ENCODE results near the gene OR1K1.

OR1K1 gene, protein sequence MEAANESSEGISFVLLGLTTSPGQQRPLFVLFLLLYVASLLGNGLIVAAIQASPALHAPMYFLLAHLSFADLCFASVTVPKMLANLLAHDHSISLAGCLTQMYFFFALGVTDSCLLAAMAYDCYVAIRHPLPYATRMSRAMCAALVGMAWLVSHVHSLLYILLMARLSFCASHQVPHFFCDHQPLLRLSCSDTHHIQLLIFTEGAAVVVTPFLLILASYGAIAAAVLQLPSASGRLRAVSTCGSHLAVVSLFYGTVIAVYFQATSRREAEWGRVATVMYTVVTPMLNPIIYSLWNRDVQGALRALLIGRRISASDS

DNA sequence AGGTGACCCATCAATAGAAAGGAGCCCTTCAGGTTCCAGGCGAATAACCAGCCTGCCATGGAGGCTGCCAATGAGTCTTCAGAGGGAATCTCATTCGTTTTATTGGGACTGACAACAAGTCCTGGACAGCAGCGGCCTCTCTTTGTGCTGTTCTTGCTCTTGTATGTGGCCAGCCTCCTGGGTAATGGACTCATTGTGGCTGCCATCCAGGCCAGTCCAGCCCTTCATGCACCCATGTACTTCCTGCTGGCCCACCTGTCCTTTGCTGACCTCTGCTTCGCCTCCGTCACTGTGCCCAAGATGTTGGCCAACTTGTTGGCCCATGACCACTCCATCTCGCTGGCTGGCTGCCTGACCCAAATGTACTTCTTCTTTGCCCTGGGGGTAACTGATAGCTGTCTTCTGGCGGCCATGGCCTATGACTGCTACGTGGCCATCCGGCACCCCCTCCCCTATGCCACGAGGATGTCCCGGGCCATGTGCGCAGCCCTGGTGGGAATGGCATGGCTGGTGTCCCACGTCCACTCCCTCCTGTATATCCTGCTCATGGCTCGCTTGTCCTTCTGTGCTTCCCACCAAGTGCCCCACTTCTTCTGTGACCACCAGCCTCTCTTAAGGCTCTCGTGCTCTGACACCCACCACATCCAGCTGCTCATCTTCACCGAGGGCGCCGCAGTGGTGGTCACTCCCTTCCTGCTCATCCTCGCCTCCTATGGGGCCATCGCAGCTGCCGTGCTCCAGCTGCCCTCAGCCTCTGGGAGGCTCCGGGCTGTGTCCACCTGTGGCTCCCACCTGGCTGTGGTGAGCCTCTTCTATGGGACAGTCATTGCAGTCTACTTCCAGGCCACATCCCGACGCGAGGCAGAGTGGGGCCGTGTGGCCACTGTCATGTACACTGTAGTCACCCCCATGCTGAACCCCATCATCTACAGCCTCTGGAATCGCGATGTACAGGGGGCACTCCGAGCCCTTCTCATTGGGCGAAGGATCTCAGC is at the start of gene OR1K1:
Gene OR1K1 (plus strand): TSS at position 58 of the 995 bp plus-strand sequence. CDS start 0 bp downstream, at position 58.
- Histone ChIP-seq H3K9me3 (replicated peaks; ENCODE audit: insufficient read depth, low read length) (no peaks in the 10 kb centered on the region), H3K36me3 (replicated peaks; ENCODE audit: insufficient read depth, low read length) (no peaks in the 10 kb centered on the region), H2AFZ (ENCODE audit: low read length) (no peak within 1 kb of the TSS), H3K27me3 (replicated peaks; ENCODE audit: insufficient read depth, low read length) (no peaks in the 10 kb centered on the region), H3K4me1 (ENCODE audit: low read length) (no peaks in the 10 kb centered on the region), H3K9ac (ENCODE audit: low read length) (no peak within 1 kb of the TSS), H3K79me2 (ENCODE audit: low read length) (no peaks in the 10 kb centered on the region), H3F3A (ENCODE audit: insufficient read depth, low read length) (no peaks in the 10 kb centered on the region), H3K4me2 (ENCODE audit: low read depth, low read length) (no peak within 1 kb of the TSS), H3K4me3 (ENCODE audit: low read length) (no peak within 1 kb of the TSS), H3K27ac (ENCODE audit: low read length) (no peak within 1 kb of the TSS), H3K9me2 (replicated peaks; ENCODE audit: insufficient read depth, low read length) (no peaks in the 10 kb centered on the region), H4K20me1 (ENCODE audit: insufficient read depth, low read length) (no peaks in the 10 kb centered on the region)
- TF ChIP-seq EZH2 (optimal IDR thresholded peaks at IDR 0.05; ENCODE audit: low read depth, low read length) (no peak), EZH2phosphoT487 (IDR thresholded peaks at IDR 0.05; ENCODE audit: low read length) (no peak)
- TF ChIP-seq, protein P1, sequence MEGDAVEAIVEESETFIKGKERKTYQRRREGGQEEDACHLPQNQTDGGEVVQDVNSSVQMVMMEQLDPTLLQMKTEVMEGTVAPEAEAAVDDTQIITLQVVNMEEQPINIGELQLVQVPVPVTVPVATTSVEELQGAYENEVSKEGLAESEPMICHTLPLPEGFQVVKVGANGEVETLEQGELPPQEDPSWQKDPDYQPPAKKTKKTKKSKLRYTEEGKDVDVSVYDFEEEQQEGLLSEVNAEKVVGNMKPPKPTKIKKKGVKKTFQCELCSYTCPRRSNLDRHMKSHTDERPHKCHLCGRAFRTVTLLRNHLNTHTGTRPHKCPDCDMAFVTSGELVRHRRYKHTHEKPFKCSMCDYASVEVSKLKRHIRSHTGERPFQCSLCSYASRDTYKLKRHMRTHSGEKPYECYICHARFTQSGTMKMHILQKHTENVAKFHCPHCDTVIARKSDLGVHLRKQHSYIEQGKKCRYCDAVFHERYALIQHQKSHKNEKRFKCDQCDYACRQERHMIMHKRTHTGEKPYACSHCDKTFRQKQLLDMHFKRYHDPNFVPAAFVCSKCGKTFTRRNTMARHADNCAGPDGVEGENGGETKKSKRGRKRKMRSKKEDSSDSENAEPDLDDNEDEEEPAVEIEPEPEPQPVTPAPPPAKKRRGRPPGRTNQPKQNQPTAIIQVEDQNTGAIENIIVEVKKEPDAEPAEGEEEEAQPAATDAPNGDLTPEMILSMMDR (IDR thresholded peaks at IDR 0.05; ENCODE audit: low read length), result no peak
- DNase-seq, result no peak

DNA sequence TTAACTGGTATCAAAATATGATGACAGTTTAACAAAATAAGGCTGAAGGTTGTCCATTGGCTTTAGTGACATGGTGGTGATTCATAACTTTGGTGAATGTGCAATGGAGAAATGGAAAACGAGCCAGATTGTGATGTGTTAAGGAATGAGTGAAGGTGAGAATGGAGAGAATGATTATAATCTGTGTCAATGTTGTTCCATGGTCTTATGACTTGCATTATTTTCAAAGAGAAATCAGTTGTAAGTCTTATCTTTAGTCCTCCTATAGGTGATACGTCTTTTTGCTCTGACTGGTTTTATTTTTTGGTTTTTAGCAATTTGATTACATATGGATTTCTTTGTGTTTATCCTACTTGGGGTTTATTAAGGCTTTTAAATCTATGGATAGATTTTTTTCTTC is 45.1 kb upstream of the OR1K1 start:
- H4K20me1 ChIP-seq (ENCODE audit: insufficient read depth, low read length), result no peaks in the 10 kb centered on the region
- TF ChIP-seq, protein P1 (IDR thresholded peaks at IDR 0.05; ENCODE audit: low read length), result no peak
- TF ChIP-seq EZH2 (optimal IDR thresholded peaks at IDR 0.05; ENCODE audit: low read depth, low read length) (no peak), EZH2phosphoT487 (IDR thresholded peaks at IDR 0.05; ENCODE audit: low read length) (no peak)
- H3K27ac ChIP-seq (ENCODE audit: low read length), result no peak overlapping the region
- H3K4me2 ChIP-seq (ENCODE audit: low read depth, low read length), result no peak overlapping the region
- no peak for DNase-seq
- no peaks in the 10 kb centered on the region for H3K79me2 ChIP-seq (ENCODE audit: low read length)
- no peak overlapping the region for H2AFZ ChIP-seq (ENCODE audit: low read length)
- no peaks in the 10 kb centered on the region for H3K9me2 ChIP-seq (replicated peaks; ENCODE audit: insufficient read depth, low read length)
- H3K27me3 ChIP-seq (replicated peaks; ENCODE audit: insufficient read depth, low read length), result no peaks in the 10 kb centered on the region
- H3K4me1 ChIP-seq (ENCODE audit: low read length), result no peaks in the 10 kb centered on the region
- H3K36me3 ChIP-seq (replicated peaks; ENCODE audit: insufficient read depth, low read length), result no peaks in the 10 kb centered on the region
- no peaks in the 10 kb centered on the region for H3F3A ChIP-seq (ENCODE audit: insufficient read depth, low read length)
- no peaks in the 10 kb centered on the region for H3K9me3 ChIP-seq (replicated peaks; ENCODE audit: insufficient read depth, low read length)
- no peak overlapping the region for H3K9ac ChIP-seq (ENCODE audit: low read length)
- H3K4me3 ChIP-seq (ENCODE audit: low read length), result no peak overlapping the region

DNA sequence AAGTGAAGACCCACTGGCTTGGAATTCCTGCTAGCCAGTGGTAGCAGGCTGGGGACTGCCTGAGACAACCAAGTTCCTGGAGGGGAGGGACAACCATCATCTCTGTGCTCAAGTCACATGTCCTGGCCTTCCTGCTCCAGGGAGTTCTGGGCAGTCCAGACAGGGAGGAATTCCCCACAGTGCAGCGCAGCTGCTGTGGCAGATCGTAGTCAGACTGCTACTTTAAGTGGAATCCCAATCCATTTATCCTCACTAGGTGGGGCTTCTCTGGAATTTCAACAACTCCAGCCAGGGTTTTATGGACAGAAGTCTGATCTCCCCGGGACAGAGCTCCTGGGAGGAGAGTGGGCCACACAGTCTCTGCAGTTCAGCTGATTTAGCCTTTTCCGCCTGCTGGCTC is 32.1 kb upstream of the OR1K1 start:
- Histone ChIP-seq H3K9me2 (replicated peaks; ENCODE audit: insufficient read depth, low read length) (no peaks in the 10 kb centered on the region), H3K36me3 (replicated peaks; ENCODE audit: insufficient read depth, low read length) (no peaks in the 10 kb centered on the region), H2AFZ (ENCODE audit: low read length) (no peak overlapping the region), H3K9me3 (replicated peaks; ENCODE audit: insufficient read depth, low read length) (no peaks in the 10 kb centered on the region), H3K79me2 (ENCODE audit: low read length) (no peaks in the 10 kb centered on the region), H3F3A (ENCODE audit: insufficient read depth, low read length) (no peaks in the 10 kb centered on the region), H4K20me1 (ENCODE audit: insufficient read depth, low read length) (no peaks in the 10 kb centered on the region), H3K4me3 (ENCODE audit: low read length) (no peak overlapping the region), H3K27ac (ENCODE audit: low read length) (no peak overlapping the region), H3K4me2 (ENCODE audit: low read depth, low read length) (no peak overlapping the region), H3K27me3 (replicated peaks; ENCODE audit: insufficient read depth, low read length) (no peaks in the 10 kb centered on the region), H3K4me1 (ENCODE audit: low read length) (no peaks in the 10 kb centered on the region), H3K9ac (ENCODE audit: low read length) (no peak overlapping the region)
- TF ChIP-seq EZH2phosphoT487 (IDR thresholded peaks at IDR 0.05; ENCODE audit: low read length) (no peak), EZH2 (optimal IDR thresholded peaks at IDR 0.05; ENCODE audit: low read depth, low read length) (no peak)
- TF ChIP-seq, protein P1 (IDR thresholded peaks at IDR 0.05; ENCODE audit: low read length), result no peak
- DNase-seq, result no peak

All from MM.1S (cell line).